ENCODE measurements around the gene HMX1.

Gene HMX1

DNA sequence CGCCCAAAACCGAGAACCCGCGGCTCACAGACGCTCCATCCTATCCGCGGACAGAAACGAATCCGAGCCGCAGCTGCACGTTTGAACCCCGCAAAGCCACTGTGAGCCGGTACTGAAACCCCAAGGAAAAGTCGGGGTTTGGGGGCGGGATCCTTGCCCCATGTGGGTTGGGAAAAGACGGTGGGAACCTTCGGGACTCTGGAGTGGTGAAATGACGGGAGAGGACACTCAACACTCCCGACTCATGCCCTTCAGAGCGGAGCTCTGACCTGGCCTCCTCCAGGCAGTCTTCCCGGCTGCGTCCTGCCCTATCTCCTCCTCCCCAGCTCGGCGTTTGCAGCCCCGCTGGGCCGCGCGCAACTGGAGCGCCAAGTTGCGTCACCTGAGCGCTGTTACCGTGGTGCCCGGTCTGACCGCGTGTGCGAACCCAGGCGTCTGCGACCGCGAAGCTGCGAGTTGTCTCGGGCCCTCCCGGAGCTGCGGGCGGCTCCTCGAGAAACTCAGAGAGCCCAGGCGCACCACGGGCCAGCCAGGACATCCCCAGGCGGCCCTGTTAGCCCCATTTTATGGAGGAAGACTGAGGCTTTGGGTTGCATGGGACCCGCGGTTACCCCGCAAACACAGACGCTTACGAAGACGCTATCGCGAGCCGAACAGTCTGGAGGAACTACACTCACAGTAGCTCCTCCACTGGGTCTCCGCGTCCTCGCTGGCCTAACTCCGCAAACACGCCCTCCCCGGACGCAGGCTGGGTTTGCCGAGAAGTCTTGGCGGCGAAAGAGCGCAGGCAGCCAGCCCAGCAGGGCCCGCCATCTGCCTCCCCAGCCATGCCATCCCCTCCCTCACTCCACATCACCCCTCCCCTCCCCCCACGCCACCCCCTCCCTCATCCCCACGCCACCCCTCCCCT is 20.3 kb upstream of the HMX1 start:
- no peak for DNase-seq

DNA sequence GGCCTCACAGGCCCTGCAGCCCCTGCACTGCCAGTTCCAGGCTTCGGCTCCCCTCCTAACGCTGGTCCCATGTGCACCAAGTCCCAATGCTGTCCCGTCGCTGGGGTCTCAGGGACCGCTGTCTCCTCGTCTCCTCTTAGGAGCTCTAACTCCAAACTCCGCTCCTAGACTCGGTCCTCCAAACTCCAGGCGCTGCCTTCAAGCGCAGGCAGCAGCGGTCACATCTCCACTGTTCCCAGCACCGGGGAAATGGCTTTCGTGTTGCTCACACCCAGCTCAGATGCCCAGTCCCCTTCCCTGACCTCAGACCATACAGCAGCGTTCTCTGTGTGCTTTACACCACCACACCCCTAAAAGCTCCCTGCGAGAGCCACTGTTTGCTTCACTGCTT is 19.6 kb upstream of the HMX1 start:
- no peak for DNase-seq

DNA sequence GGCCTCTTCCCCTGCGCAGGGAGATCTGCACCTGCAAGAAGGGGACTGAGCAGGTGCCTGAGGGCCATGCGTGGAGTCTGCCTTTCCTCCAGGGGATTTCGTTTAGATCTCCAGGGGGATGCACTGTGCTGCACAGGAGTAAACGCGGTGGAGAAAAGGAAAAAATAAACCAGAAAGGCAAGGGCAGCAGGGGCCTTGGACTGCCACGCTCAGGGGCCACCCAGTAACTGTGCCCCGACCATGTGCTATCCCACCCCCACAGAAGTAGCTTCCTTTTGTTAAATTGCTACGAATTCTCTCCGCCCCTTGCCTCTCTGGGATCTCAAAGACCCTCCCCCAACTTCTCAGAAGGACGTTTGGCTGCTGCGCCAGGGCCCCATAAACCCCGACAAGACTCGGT is 17.2 kb upstream of the HMX1 start:
- DNase-seq = no peak

DNA sequence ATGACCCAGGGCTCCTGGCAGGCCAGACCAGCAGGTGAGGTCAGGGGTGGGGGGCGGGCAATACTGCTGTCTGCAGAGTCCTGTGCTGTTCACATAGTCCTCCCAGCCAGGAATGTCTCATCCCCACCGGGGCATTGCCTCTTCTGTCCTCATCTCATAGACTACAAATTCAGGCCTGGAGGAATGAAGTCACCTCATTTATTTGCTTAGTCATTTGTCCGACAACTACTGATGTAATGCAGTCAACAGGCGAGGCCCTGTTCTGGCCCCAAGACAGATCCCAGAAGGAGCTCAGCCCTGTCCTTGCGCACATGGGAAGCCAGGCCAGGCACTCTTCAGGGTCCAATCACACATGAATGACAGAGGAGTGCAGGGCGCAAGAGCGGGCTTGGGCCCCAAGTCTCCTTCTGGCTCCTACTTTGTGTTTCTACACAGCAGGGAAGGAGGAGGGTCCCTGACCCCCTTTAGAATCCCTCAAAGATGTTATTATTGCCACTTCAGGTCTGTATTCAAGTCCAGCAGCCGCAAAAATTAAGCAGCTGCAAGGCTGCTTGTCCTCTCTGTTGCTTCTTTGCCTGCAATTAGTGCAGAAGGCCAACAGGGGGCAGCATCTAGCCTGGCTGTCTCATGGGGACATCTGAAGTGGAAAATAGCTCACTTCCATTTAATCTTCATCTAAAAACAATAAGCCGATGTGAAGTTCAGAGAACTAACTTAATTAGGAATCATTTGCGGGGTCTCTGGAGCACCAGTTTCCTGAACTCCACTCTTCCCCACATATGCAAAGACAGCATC is 15.2 kb upstream of the HMX1 start:
- no peak for DNase-seq

DNA sequence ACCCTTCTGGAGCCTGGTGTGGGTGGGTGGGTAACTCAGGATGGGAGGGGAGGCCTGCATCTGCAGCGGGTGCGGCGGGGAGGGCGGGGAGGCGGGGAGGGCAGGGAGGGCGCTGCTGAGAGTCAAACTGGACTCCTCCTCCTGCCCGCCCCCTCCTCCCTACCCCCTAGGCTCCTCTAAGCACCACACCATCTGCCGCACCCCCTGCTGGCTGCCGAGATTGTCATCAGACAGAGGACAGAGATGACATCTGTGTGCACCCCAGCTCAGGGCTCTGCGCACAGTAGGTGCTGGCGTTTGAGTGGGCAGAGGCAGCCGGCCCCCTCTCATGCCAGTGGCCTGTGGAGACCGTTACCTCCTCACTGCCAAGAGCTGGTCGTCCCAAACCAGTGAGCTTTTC is 10.6 kb upstream of the HMX1 start:
- DNase-seq = no peak

DNA sequence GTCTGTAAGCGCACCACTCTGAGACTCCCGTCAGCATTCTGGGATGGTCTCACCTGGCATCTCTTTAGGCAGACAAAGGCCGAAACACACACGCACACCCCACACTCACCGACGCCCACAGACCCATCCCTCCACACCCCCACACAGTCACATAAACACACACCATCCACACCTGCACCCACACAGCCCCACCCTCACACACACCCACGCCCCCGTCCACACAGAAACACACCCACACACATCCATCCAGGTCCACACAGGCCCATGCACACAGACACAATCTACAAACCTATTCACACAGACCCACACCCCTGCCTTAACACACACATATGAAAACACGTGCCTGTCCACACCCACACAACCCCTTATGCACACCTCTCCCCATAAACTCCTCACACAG is 9.2 kb upstream of the HMX1 start:
- no peak for DNase-seq

DNA sequence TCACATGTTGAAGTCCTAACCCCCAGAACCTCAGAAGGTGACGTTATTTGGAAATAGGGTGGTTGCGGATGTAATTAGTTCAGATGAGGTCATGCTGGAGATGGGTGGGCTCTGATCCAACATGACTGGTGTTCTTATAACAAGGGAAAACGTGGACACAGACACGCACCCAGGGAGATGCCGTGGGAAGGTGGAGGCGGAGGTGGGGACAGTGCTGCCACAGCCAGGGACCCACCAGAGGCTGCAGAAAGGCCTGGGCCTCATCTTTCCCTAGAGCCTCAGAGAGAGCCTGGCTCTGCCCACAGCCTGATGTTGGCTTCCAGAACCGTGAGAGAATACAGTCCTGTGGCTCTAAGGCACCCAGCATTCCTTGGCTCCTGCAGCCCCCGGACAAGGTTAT is 7.9 kb upstream of the HMX1 start:
- DNase-seq = no peak

DNA sequence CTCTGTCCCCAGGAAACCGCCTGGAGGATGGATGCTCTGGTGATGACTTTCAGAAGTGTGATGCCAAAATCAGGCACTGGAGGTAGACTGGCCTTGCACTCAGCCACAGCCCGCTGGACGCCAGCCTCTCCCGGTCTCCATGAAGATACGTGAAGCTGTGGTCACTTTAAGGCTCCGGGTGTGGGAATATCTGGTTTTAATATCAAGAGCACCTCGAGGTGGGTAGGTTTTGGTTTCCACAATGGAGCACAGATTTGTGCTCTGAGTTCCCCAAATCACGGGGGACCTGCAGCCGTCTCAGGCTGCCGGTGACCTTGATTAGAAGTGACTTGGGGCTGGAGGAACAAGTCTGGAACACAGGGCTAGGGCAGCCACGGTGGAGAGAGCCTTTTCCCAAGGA is 6.8 kb upstream of the HMX1 start:
- DNase-seq = no peak

DNA sequence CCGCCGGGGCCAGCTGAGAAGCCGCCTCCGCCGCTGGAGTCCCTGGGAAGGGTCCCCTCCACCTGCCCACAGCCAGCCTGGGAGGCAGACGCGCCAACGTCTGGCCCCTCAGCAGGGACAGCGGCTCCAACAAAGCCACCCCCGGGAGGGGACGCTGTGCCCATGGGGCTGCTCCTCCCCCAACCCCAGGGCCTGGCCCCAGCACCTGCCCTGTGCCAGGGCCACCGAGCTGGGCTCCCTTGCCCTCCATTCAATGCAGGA is 6.1 kb upstream of the HMX1 start:
- DNase-seq = no peak

DNA sequence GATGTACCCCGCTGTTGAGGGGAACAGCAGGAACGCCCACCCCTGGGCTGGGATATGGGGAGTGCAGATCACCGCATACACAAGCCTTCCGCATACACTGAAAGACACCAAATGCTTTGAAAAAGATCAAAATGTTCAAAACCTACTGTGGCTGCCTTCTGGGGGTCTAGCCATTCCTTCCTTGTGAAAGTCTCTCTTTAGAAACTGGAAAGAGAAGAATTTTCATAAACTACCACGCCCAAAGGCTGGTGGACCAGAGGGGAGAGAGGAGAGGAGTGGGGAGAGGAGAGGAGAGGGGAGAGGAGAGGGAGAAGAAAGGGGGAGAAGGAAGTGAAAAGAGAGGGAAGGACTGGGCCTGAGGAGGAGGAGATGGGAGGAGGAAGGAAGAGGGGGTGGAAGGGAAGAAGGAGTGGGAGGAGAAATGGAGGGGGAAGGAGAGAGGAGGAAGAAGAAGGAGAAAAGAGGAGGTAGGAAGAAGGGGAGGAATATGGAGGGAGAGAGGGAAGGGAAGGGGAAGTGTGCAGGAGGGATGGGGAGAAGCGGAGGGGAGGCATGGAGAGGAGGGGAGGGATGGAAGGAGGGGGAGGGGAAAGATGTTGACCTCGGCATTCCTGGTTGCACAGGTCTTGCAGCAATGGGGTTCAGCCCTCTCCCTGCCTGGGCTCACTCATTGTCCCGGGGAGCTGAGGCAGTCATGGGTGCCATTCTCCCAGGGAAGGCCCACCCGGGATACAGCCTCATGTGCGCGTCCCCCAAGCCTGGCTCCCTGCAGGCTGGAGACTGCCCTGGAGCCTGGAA is 5.5 kb upstream of the HMX1 start:
- no peak for DNase-seq

DNA sequence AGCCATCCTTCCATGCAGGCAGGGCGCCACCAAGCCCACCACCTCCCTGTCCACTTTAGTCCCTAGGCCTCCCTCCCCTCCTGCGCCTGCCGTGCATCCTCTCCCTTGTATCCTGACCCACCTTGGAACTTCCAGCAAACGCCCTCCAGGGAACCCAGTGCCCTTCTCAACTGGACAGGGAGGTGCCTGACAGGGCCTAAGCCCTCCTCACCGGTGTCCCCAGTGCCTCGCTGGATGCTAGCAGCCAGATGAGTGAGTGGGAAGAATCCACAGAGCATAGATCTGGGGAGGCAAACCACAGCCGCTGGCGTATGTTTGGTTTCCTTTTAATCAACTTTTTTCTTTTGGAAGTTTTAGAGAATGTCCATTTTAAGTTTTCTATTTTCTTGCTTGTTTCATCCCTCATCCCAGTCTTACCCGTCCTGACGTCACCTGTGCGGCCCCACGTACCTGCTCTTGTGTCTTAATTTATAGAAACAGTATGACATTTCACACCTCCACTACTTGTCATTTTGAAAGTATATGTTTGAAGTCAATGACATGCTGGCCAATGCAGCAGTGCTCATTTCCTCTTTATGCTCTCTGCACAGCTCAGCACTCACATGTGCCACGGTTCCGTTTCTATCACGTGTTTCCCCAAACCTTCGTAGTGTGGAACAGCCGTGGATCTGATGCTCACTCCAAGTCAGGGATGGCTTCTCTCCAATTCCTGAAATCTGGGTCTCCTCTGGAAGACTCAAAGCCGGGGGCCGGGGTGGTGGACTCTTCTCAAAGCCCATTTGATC is 3.4 kb upstream of the HMX1 start:
- no peak for DNase-seq

DNA sequence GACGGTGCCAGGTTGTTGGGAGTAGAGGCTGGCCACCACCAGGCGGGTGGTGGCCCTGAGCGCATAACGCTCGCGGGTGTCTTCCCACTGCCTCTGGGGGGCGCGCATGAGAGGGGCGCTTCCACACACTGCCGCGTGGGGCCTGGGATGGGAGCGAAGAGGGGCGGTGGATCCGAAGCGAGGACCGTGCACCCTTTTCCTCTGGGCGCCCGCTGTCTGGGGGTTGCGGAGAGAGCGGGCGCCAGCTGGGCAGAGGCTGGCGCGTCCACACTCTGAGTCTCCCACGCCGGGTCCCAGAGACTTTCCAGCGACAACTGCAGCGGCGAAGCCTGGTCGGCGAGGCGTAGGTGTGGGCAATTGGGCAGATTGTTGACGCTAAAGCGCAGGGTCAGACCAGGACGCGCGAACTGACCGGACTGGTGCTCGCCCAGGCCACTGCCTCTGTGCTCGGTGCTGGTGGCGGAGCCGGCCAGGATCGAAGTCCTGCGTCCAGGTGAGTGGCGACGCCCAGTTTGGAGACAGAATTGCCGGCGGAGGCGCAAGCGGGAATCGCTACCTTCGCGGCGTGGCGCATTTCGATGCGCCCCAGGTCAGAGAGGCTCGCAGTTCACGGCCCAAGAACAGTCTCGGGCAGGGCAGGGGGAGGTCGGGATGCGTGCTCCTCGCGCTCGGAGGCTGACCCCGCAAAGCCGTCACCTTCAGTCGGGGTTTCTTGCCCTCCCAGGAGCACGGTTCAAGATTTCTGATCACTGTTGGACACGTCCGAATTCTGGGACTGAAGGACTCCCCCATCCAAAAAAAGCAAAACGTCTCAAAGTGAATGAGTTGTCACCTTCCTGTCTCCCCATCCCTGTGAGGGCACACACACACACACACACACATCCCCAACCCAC is 2.6 kb upstream of the HMX1 start:
- no peak for DNase-seq

DNA sequence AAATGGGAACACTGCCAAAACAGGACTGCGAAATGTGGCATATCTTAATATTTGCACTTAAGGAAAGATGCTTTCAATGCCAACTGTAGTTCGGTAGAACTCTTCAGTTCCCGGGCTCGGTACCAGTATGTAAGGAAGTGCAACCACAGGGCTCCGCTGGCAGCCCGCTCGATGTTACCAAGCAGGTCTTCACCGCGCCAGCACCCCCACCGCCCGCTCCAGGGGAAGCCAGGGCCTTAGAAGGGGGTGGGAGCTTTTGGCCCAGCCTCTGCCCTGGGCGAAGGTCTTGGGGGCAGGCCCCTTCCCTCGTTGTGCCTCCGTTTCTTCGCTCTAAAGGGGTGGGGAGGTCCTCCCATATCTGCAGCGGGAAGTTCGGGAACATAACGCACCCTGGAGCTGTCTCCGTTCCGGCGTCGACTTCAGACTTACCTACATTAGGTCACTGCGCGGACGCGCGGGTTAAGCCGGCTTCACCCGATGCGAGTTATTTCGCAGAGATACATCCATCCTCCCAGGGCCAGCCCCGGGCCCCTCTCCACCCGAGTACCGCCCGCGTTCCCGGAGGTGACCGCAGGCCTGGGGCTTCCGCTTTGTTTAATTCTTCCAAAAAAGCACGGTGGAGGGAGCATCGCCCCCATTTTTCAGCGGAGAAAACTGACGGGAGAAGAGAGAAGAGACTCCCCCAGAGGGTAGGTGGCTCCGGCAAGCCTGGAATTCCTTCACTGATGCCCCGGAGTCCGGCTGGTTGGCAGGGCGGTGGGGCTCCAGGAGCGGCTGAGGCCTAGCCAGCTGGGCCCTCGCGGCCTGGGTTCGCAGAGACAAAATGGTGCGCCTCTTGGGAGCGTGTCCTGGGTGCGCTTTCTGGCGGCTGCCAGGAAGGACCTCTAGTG is 1.0 kb upstream of the HMX1 start:
- DNase-seq = no peak

DNA sequence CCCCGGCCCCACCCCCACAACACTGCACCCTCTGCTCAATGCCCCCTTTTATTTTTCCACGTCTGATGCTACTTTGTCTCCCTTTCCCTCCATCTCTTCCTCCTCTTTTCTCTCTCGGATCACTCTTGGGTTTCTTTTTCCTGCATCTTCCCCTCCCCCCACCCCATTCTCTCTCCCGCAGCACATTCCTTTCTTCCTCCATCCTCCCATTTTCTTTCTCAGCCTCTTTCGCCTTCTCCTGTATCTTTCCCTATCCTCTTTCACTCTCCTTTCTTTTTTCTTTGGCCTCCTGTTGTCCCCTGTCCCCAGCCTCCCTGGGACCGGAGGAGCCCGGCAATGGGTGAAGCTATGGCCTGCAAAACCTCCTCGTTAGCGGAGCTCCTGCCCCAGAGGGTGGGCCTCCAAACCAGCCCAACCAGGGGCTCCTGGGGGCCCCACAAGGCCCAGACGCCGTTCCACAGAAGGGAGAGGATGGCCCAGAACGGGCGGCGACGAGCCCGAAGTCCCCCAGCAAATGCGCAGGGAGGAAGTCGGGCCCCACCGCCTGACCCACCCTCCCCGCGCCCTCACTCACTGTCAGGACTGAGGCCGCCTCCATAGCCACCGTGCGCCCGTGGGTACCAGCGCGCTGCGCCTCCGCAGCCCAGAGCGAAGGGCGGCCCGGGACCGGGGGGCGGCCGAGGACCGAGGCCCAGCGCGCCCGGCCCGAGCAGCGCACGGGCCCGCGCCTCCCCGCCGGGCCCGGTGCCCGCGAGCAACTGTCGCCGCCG is 807 bp downstream of the HMX1 start:
- no peak for DNase-seq

DNA sequence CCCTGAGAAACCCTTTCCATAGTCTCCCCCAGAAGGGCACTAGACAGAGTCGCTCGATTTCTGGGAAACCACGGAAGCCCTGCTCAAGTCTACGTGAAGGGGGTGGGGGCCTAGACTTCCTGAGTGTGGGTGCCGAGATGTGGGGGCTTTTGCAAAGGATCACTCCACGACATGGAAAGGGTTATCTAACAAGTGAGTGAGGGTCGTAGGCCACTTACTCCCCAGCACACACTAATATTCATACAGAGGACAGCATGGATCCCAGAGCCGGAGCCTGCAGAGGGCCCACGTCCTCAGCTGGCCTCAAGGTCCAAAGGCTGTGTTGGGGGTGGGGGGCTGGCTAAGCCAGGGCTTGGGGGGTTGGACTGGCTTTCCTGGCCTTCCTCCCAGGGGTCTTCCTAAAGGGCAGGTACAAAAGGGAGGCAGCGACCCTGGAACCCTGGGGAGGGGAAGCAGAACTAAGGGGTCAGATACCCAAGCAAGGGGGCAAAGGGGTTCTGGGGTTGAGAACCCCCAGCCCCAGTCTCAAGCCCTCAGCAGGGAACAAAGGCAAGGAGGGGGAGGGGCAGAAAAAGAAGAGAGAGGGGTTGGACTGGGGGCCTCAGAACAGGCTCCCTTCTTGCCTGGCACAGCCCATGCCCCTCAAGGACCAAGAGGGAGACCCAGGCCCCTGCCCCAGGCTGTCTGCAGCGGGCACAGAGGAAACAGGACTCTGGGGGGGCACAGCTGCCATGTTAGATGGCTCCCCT is 1.6 kb downstream of the HMX1 start:
- DNase-seq = no peak

DNA sequence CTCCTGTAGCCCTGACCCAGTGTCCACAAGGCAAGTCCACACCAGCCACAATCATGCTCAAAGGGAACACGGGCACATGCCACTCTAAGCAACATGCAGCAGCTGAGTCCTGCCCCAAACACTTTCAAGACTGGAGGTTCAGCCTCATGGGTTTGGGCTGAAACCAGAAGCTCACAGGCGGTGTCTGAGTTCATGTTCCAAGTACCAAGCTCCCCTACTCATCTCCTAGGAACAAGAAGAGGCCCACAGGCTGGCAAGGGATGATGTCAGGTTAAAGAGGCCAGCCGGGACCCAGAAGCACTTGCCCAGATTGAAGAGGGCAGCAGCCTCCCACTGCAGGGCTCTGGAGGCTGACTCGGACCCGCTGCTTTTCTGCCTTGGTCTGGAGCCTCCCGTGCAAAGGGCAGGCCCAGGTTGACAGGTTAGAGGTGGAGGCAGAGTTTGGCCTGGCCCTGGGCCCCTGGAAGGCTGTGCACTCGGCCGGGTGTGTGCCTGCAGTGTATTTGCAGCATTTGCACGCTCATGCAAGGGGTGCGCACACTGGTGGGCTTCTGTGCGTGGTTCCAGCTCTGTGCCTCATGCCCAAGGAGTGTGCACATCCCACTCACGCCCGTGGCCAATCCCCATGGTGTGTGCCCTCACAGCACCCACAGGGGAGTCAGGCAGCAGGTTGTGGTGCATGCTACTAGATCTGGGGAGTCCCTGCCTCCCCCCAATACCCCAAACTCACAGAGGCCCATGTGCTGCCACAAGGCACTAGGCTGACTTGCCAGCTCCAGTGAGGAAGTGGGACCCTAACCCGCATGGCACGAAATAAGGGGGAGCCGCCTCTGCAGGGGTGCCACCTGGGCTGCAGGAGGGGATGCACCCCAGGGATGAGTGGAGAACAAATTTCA is 2.4 kb downstream of the HMX1 start:
- no peak for DNase-seq

DNA sequence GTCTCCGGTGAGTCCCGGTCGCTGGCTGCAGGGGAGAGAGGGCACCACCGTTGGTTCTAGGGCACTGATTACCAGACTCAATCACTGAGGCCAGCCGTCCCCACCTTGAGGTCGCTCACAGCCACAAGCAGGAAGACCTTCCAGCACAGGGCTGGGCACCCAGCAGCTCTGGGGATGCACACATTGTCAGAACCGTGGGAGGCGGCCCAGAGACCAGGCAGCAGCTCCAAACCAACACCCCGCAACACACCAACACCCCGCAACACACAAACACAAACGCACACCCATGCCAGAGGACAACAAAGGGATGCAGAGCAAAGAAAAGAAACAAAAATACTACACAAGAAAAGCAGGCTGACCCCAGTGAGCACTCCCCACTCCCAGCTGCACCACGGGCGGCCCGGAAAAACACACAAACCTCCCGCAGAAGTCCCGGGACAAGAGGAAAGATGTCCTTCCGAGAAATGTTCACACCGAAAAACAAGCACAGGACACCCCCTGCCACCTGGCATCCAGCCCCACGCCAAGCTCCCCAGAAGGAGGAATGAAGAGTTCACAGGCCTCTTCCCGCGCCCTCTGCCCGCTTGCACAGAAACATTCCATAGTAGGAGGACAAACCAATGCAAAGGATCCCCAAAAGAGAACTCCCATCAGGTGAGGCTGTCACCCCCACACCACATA is 3.2 kb downstream of the HMX1 start:
- DNase-seq = no peak

Data from stimulated activated CD4-positive, alpha-beta T cell treated with anti-CD3 and anti-CD28 coated beads, Interleukin-2, amount 100 ng/mL, for 24 hours (primary cell).